GM18520 (cell line): ENCODE data around the gene SYT7.
A peak's percentile ranks its signal among the peaks of the same experiment; 100 is the strongest.
"Not testable (repeated sequence)": the region's sequence is repeated elsewhere in the genome, so short reads cannot be mapped to it uniquely, and the experiment has no call there.

Experiments
- ATAC-seq: cut with Tn5 transposase; IDR thresholded peaks from one replicate; pipeline ENCODE4 v1.9.1; 2021; ENCODE audit not compliant: unreplicated experiment

Gene SYT7

GRCh38 chr11:61581030-61581928 lies at the start of gene SYT7:
SYT7 (minus strand) TSS chr11:61581076; CDS start chr11:61580820, 256 bp downstream.
- peak; percentile 74 for ATAC-seq

GRCh38 chr11:61630089-61630488 lies 49.2 kb upstream of the SYT7 start:
- no peak for ATAC-seq

- ATAC-seq = no peak
Observed at GRCh38 chr11:61629082-61629833, 48.4 kb upstream of the SYT7 start.

- no peak for ATAC-seq
Observed at GRCh38 chr11:61628662-61628970, 47.7 kb upstream of the SYT7 start.

GRCh38 chr11:61627850-61628661 lies 47.2 kb upstream of the SYT7 start:
- ATAC-seq = no peak

GRCh38 chr11:61626580-61627380 lies 45.9 kb upstream of the SYT7 start:
- ATAC-seq = no peak

- no peak for ATAC-seq
Observed at GRCh38 chr11:61625525-61625924, 44.6 kb upstream of the SYT7 start.

GRCh38 chr11:61621917-61622585 lies 41.2 kb upstream of the SYT7 start:
- no peak for ATAC-seq

- no peak for ATAC-seq
Observed at GRCh38 chr11:61619471-61620226, 38.8 kb upstream of the SYT7 start.

- no peak for ATAC-seq
Observed at GRCh38 chr11:61618978-61619377, 38.1 kb upstream of the SYT7 start.

- no peak for ATAC-seq
Observed at GRCh38 chr11:61617515-61617914, 36.6 kb upstream of the SYT7 start.

GRCh38 chr11:61616434-61616833 lies 35.6 kb upstream of the SYT7 start:
- ATAC-seq = no peak

GRCh38 chr11:61614782-61615181 lies 33.9 kb upstream of the SYT7 start:
- not testable (repeated sequence) for ATAC-seq

- no peak for ATAC-seq
Observed at GRCh38 chr11:61613870-61614269, 33.0 kb upstream of the SYT7 start.

- no peak for ATAC-seq
Observed at GRCh38 chr11:61613051-61613450, 32.2 kb upstream of the SYT7 start.

GRCh38 chr11:61611309-61611708 lies 30.4 kb upstream of the SYT7 start:
- no peak for ATAC-seq

- ATAC-seq = no peak
Observed at GRCh38 chr11:61610905-61611304, 30.0 kb upstream of the SYT7 start.

GRCh38 chr11:61609980-61610366 lies 29.1 kb upstream of the SYT7 start:
- ATAC-seq = no peak
